K562 (cell line): ENCODE results near the gene PHKG1. TPM values are rescaled to one million over a fixed set of nuclear protein-coding genes. Genes with fewer than 3 reads are reported as not detected.

Experiments
- MAFG ChIP-seq: fragments of 450-650 bp; conservative IDR thresholded peaks from 2 replicates; pipeline ENCODE4 v1.6.1; 2016; ENCODE audit warnings: missing genetic modification characterization, missing compliant biosample characterization
- NR2F6 ChIP-seq: fragments of 450-650 bp; formaldehyde crosslinking; IDR thresholded peaks from 2 replicates; pipeline ENCODE4 v1.4.0; 2020; ENCODE audit warnings: mild to moderate bottlenecking
- POLR3A ChIP-seq: IDR thresholded peaks from 2 replicates; pipeline ENCODE4 v1.6.1; 2011; ENCODE audit warnings: borderline replicate concordance, mild to moderate bottlenecking, moderate library complexity; ENCODE audit not compliant: insufficient read length, insufficient read depth; ENCODE audit errors: extremely low read depth
- PYGO2 ChIP-seq: fragments of 450-650 bp; IDR thresholded peaks from 2 replicates; pipeline ENCODE4 v1.6.1; 2016; ENCODE audit warnings: mild to moderate bottlenecking, missing genetic modification characterization, moderate library complexity, missing compliant biosample characterization
- RFX7 ChIP-seq: fragments of 250-450 bp; sonication (Bioruptor Pico); IDR thresholded peaks from 2 replicates; pipeline ENCODE4 v1.5.1; 2021; ENCODE audit warnings: mild to moderate bottlenecking
- TAF9B ChIP-seq: fragments of 450-650 bp; IDR thresholded peaks from 2 replicates; pipeline ENCODE4 v1.6.1; 2018; ENCODE audit warnings: mild to moderate bottlenecking; ENCODE audit not compliant: partially characterized antibody
- ZNF133 ChIP-seq: fragments of 250-450 bp; sonication (Bioruptor Pico); IDR thresholded peaks from 2 replicates; pipeline ENCODE4 v1.4.0; 2020; ENCODE audit warnings: mild to moderate bottlenecking
- polyA plus RNA-seq, 8 experiments: library from polyadenylated mRNA; depleted of rRNA in 4 of 8; stranded (reverse) in 5 of 8; unstranded in 3 of 8; fragments of >200 nt; fragmentation: Nextera tagmentation in 2 of 8; fragmentation: Illumina TruSeq in 1 of 8; extraction: Ambion mirVana in 2 of 8; extraction: Trizol in 1 of 8; gene quantifications; 2 replicates each; pipeline versions ENCODE4 v1.2.1 to v1.2.3, GENCODE V29; 2011 to 2014; ENCODE audit warnings: inconsistent platforms in 1 of 8, missing spikeins in 1 of 8
- total RNA-seq, 7 experiments: library from RNA; depleted of rRNA in 6 of 7; stranded (reverse); fragments of >200 nt in 6 of 7; fragmentation: Illumina TruSeq in 2 of 7; extraction: Trizol in 2 of 7; gene quantifications; 2 replicates each; pipeline versions ENCODE4 v1.2.1 to v1.2.3, GENCODE V29; 2011 to 2021; ENCODE audit warnings: low replicate concordance in 1 of 7
- TF ChIP-seq, protein P1 (sequence below): conservative IDR thresholded peaks from 2 replicates; pipeline ENCODE4 v1.6.1; 2011; ENCODE audit warnings: low read depth, mild to moderate bottlenecking, low read length; ENCODE audit not compliant: control insufficient read depth
- TF ChIP-seq, protein P2 (sequence below): sonication (generic); formaldehyde crosslinking; IDR thresholded peaks from 2 replicates; pipeline ENCODE4 v1.8.0; 2023; ENCODE audit warnings: mild to moderate bottlenecking, missing genetic modification reagents
- TF ChIP-seq, protein P3 (sequence below): fragments of 250-450 bp; sonication (Bioruptor Pico); IDR thresholded peaks from 2 replicates; pipeline ENCODE4 v1.8.0; 2022; ENCODE audit warnings: moderate library complexity, mild to moderate bottlenecking, inconsistent platforms
- TF ChIP-seq, protein P4 (sequence below): fragments of 200-800 bp; sonication (Bioruptor generic); IDR thresholded peaks from 2 replicates; pipeline ENCODE4 v1.6.1; 2017; ENCODE audit warnings: missing genetic modification characterization, missing compliant biosample characterization
- TF ChIP-seq, protein P5 (sequence below): sonication (generic); formaldehyde crosslinking; IDR thresholded peaks from 2 replicates; pipeline ENCODE4 v1.8.1; 2023; ENCODE audit warnings: mild to moderate bottlenecking, missing genetic modification reagents
- TF ChIP-seq, protein P6 (sequence below): sonication (generic); formaldehyde crosslinking; IDR thresholded peaks from 2 replicates; pipeline ENCODE4 v1.4.0; 2020; ENCODE audit warnings: mild to moderate bottlenecking, missing genetic modification reagents
- TF ChIP-seq, protein P7 (sequence below), 3 experiments: fragments of 200-800 bp in 1 of 3; sonication (Bioruptor generic) in 1 of 3; sonication (generic) in 1 of 3; formaldehyde crosslinking in 1 of 3; IDR thresholded peaks; 2 replicates each; pipeline versions ENCODE4 v1.6.1 to v1.8.0; 2016 to 2022; ENCODE audit warnings: mild to moderate bottlenecking in 2 of 3, missing compliant biosample characterization in 2 of 3, missing genetic modification characterization in 2 of 3, missing genetic modification reagents in 1 of 3

PHKG1 gene
- total and polyA plus RNA-seq, 9 of the 15 experiments (the other 6 are each of a cell fraction or from before 2014, with no cell fraction given) = 0.10 to 0.83 (median 0.46) TPM

DNA sequence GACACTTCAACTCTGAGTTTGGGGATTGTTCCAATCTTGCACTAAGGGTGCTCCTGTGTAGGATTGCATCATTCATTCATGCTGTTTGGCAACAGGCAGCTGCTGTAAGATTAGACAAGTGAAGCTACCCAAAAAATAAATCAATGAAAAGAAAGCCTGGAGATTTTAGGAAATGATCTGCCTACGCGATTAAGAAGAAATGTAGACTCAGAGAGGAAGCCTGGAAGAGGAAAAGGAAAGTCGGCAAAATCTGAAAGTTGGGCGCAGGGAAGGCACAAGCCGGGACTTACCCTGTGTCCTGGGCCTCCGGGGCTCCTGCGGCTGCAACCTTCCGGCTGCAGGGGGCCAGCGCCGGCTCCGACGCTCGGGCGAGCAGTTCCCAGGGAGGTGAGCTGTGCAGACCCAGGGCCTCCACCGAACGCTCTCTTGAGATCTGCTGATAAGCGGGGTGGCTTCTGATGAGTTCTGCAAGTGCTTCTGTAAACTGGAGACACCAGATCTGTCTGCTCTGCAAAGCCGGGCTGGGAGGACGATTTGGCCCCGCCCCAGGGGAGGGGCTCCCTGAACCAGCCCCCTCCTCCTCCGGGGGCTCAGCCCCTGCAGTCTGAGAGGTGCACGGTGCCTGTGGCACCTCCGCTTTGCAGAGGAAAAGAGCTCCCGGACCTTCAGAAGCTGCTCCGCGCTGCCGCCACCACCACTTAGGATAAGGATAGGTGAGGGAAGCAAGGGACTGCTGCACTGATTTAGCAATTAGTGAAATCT lies 58.9 kb downstream of the PHKG1 start (continued):
- TF ChIP-seq, protein P1, sequence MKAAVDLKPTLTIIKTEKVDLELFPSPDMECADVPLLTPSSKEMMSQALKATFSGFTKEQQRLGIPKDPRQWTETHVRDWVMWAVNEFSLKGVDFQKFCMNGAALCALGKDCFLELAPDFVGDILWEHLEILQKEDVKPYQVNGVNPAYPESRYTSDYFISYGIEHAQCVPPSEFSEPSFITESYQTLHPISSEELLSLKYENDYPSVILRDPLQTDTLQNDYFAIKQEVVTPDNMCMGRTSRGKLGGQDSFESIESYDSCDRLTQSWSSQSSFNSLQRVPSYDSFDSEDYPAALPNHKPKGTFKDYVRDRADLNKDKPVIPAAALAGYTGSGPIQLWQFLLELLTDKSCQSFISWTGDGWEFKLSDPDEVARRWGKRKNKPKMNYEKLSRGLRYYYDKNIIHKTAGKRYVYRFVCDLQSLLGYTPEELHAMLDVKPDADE = no peak
- TF ChIP-seq, protein P2, sequence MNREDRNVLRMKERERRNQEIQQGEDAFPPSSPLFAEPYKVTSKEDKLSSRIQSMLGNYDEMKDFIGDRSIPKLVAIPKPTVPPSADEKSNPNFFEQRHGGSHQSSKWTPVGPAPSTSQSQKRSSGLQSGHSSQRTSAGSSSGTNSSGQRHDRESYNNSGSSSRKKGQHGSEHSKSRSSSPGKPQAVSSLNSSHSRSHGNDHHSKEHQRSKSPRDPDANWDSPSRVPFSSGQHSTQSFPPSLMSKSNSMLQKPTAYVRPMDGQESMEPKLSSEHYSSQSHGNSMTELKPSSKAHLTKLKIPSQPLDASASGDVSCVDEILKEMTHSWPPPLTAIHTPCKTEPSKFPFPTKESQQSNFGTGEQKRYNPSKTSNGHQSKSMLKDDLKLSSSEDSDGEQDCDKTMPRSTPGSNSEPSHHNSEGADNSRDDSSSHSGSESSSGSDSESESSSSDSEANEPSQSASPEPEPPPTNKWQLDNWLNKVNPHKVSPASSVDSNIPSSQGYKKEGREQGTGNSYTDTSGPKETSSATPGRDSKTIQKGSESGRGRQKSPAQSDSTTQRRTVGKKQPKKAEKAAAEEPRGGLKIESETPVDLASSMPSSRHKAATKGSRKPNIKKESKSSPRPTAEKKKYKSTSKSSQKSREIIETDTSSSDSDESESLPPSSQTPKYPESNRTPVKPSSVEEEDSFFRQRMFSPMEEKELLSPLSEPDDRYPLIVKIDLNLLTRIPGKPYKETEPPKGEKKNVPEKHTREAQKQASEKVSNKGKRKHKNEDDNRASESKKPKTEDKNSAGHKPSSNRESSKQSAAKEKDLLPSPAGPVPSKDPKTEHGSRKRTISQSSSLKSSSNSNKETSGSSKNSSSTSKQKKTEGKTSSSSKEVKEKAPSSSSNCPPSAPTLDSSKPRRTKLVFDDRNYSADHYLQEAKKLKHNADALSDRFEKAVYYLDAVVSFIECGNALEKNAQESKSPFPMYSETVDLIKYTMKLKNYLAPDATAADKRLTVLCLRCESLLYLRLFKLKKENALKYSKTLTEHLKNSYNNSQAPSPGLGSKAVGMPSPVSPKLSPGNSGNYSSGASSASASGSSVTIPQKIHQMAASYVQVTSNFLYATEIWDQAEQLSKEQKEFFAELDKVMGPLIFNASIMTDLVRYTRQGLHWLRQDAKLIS (CRISPR knock-in tag) = no peak
- TF ChIP-seq NR2F6 (CRISPR knock-in tag) = no peak
- no peak for TF ChIP-seq ZNF133 (CRISPR knock-in tag)
- TF ChIP-seq PYGO2 = no peak
- TF ChIP-seq, protein P3, sequence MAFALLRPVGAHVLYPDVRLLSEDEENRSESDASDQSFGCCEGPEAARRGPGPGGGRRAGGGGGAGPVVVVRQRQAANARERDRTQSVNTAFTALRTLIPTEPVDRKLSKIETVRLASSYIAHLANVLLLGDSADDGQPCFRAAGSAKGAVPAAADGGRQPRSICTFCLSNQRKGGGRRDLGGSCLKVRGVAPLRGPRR (CRISPR knock-in tag) = no peak
- TF ChIP-seq, protein P4, sequence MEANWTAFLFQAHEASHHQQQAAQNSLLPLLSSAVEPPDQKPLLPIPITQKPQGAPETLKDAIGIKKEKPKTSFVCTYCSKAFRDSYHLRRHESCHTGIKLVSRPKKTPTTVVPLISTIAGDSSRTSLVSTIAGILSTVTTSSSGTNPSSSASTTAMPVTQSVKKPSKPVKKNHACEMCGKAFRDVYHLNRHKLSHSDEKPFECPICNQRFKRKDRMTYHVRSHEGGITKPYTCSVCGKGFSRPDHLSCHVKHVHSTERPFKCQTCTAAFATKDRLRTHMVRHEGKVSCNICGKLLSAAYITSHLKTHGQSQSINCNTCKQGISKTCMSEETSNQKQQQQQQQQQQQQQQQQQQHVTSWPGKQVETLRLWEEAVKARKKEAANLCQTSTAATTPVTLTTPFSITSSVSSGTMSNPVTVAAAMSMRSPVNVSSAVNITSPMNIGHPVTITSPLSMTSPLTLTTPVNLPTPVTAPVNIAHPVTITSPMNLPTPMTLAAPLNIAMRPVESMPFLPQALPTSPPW (CRISPR knock-in tag) = peak; percentile 55
- TF ChIP-seq, protein P5, sequence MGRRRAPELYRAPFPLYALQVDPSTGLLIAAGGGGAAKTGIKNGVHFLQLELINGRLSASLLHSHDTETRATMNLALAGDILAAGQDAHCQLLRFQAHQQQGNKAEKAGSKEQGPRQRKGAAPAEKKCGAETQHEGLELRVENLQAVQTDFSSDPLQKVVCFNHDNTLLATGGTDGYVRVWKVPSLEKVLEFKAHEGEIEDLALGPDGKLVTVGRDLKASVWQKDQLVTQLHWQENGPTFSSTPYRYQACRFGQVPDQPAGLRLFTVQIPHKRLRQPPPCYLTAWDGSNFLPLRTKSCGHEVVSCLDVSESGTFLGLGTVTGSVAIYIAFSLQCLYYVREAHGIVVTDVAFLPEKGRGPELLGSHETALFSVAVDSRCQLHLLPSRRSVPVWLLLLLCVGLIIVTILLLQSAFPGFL = no peak
- TF ChIP-seq, protein P6, sequence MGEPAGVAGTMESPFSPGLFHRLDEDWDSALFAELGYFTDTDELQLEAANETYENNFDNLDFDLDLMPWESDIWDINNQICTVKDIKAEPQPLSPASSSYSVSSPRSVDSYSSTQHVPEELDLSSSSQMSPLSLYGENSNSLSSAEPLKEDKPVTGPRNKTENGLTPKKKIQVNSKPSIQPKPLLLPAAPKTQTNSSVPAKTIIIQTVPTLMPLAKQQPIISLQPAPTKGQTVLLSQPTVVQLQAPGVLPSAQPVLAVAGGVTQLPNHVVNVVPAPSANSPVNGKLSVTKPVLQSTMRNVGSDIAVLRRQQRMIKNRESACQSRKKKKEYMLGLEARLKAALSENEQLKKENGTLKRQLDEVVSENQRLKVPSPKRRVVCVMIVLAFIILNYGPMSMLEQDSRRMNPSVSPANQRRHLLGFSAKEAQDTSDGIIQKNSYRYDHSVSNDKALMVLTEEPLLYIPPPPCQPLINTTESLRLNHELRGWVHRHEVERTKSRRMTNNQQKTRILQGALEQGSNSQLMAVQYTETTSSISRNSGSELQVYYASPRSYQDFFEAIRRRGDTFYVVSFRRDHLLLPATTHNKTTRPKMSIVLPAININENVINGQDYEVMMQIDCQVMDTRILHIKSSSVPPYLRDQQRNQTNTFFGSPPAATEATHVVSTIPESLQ = no peak
- TF ChIP-seq RFX7 (CRISPR knock-in tag) = no peak
- TF ChIP-seq POLR3A = no peak
- TF ChIP-seq MAFG (tag) = no peak
- no peak for TF ChIP-seq TAF9B
- TF ChIP-seq, protein P7, sequence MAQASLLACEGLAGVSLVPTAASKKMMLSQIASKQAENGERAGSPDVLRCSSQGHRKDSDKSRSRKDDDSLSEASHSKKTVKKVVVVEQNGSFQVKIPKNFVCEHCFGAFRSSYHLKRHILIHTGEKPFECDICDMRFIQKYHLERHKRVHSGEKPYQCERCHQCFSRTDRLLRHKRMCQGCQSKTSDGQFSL (CRISPR knock-in tag; IDR thresholded peaks at IDR 0.05) = no peak
- TF ChIP-seq, protein P7 (tag; IDR thresholded peaks at IDR 0.05) = no peak
